ENCODE data around the gene ALK.

GRCh38 chr2:29447513-29447912, 473.9 kb downstream of the ALK start:
- TF ChIP-seq CTCF (IDR thresholded peaks at IDR 0.05): no peak
- no peak for TF ChIP-seq POLR2A (IDR thresholded peaks at IDR 0.05)

Measured in thyroid gland (tissue), 4 donors.